Measurements from ENCODE around the gene PTX3. TPM values are rescaled to one million over a fixed set of nuclear protein-coding genes. Genes with fewer than 3 reads are reported as not detected.
A peak's percentile ranks its signal among the peaks of the same experiment; 100 is the strongest.

Gene PTX3
- total and polyA plus RNA-seq, 10 of the 15 experiments (the other 5 are each of a cell fraction or from before 2014, with no cell fraction given) = 0.03 to 0.11 (median 0.06) TPM; not detected in 7

GRCh38 chr3:157398598-157398997 lies 38.1 kb upstream of the PTX3 start:
- ChIA-PET CTCF (no interaction called here), RAD21 (ENCODE audit: unreplicated experiment) (no interaction called here)

GRCh38 chr3:157404381-157404780 lies 32.3 kb upstream of the PTX3 start:
- ChIA-PET RAD21 (ENCODE audit: unreplicated experiment) (no interaction called here), POLR2A (no interaction called here), SMC1A (ENCODE audit: uncharacterized antibody, unreplicated experiment) (no interaction called here), CTCF (no interaction called here)
- Histone ChIP-seq H3K4me1 (ENCODE audit: control insufficient read depth, insufficient read depth, low read length) (no peaks in the 10 kb centered on the region), H3K79me2 (ENCODE audit: control insufficient read depth, insufficient read depth, low read length) (no peaks in the 10 kb centered on the region), H3K9ac (ENCODE audit: control insufficient read depth, insufficient read depth, low read length) (no peak overlapping the region), H3K27ac (ENCODE audit: control insufficient read depth, insufficient read depth) (no peak overlapping the region), H3K27me3 (replicated peaks in 1 of 2; ENCODE audit: control insufficient read depth in 2 of 2, insufficient read depth in 2 of 2, low read length in 1 of 2) (no peaks in the 10 kb centered on the region), H3K36me3 (ENCODE audit: control insufficient read depth in 2 of 2, insufficient read depth in 2 of 2, low read length in 1 of 2) (no peaks in the 10 kb centered on the region), H3K4me2 (ENCODE audit: control insufficient read depth, insufficient read depth) (no peak overlapping the region), H4K20me1 (ENCODE audit: control insufficient read depth, insufficient read depth) (no peaks in the 10 kb centered on the region), H2AFZ (ENCODE audit: control insufficient read depth, low read depth, low read length) (no peak overlapping the region), H3K9me3 (replicated peaks; ENCODE audit: control insufficient read depth, insufficient read depth, low read length) (no peaks in the 10 kb centered on the region), H3K4me3 (no peak overlapping the region)
- FAIRE-seq (no peak), DNase-seq (ENCODE audit: low read depth, low spot score) (no peak), ATAC-seq (no peak)
- WGBS (ENCODE audit: insufficient coverage, insufficient replicate concordance, low lambda C conversion rate, missing lambda C conversion rate) = 0% methylated on average over 1 of the region's 1 CpG
- no peak for TF ChIP-seq PAX8 (IDR thresholded peaks at IDR 0.05)
- TF ChIP-seq ZNF207 (IDR thresholded peaks at IDR 0.05; ENCODE audit: borderline replicate concordance) = no peak
- TF ChIP-seq CTCF (IDR thresholded peaks at IDR 0.05 in 2 of 3, conservative IDR thresholded peaks at IDR 0.05 in 1 of 3; ENCODE audit: control insufficient read depth in 2 of 3, extremely low read depth in 1 of 3, insufficient read depth in 1 of 3, low read depth in 3 of 3, low read length in 3 of 3) = no peak
- no peak for TF ChIP-seq SIN3A (IDR thresholded peaks at IDR 0.05; ENCODE audit: low read depth, low read length)
- no peak for TF ChIP-seq ZNF592 (IDR thresholded peaks at IDR 0.05)
- TF ChIP-seq ZNF622 (IDR thresholded peaks at IDR 0.05) = no peak
- TF ChIP-seq SPI1 (IDR thresholded peaks at IDR 0.05; ENCODE audit: borderline replicate concordance, insufficient read depth, low read depth, low read length) = no peak
- TF ChIP-seq RB1 (IDR thresholded peaks at IDR 0.05; ENCODE audit: borderline replicate concordance) = no peak
- no peak for TF ChIP-seq ZNF384 (IDR thresholded peaks at IDR 0.05; ENCODE audit: borderline replicate concordance, low read depth, low read length)
- TF ChIP-seq HDAC6 (IDR thresholded peaks at IDR 0.05; ENCODE audit: unreplicated experiment) = no peak
- TF ChIP-seq MEF2A (IDR thresholded peaks at IDR 0.05; ENCODE audit: insufficient read depth, low read depth, low read length) = no peak
- BruUV-seq (replicated peaks) = no TSS peak
- intact Hi-C loops (cut with micrococcal nuclease; ENCODE audit: unreplicated experiment) (no loop called here), in situ Hi-C loops (cut with MboI) (no loop called here)

More at GRCh38 chr3:157398598-157398997, 38.1 kb upstream of the PTX3 start:
- ChIA-PET SMC1A (ENCODE audit: uncharacterized antibody, unreplicated experiment) (no interaction called here), POLR2A (no interaction called here)
- H3K9ac ChIP-seq (ENCODE audit: control insufficient read depth, insufficient read depth, low read length) = no peak overlapping the region
- H3K9me3 ChIP-seq (replicated peaks; ENCODE audit: control insufficient read depth, insufficient read depth, low read length) = no peaks in the 10 kb centered on the region
- H3K36me3 ChIP-seq (ENCODE audit: control insufficient read depth in 2 of 2, insufficient read depth in 2 of 2, low read length in 1 of 2) = no peaks in the 10 kb centered on the region
- H3K4me1 ChIP-seq (ENCODE audit: control insufficient read depth, insufficient read depth, low read length) = no peaks in the 10 kb centered on the region
- no TSS peak for BruUV-seq (replicated peaks)
- no peak overlapping the region for H2AFZ ChIP-seq (ENCODE audit: control insufficient read depth, low read depth, low read length)
- in situ Hi-C loops (cut with MboI) = no loop called here
- no peaks in the 10 kb centered on the region for H4K20me1 ChIP-seq (ENCODE audit: control insufficient read depth, insufficient read depth)
- FAIRE-seq (no peak), ATAC-seq (peak; percentile 41; the same call in 2 of the 3 replicates), DNase-seq (ENCODE audit: low read depth, low spot score) (no peak)
- TF ChIP-seq SP1 (IDR thresholded peaks at IDR 0.05; ENCODE audit: low read depth, low read length) = no peak
- TF ChIP-seq MTA3 (IDR thresholded peaks at IDR 0.05; ENCODE audit: borderline replicate concordance, low read length) = no peak
- TF ChIP-seq TCF12 (IDR thresholded peaks at IDR 0.05; ENCODE audit: low read depth, low read length) = no peak
- H3K4me2 ChIP-seq (ENCODE audit: control insufficient read depth, insufficient read depth) = no peak overlapping the region
- H3K4me3 ChIP-seq = no peak overlapping the region
- intact Hi-C loops (cut with micrococcal nuclease; ENCODE audit: unreplicated experiment) = no loop called here
- no peak overlapping the region for H3K27ac ChIP-seq (ENCODE audit: control insufficient read depth, insufficient read depth)
- no peaks in the 10 kb centered on the region for H3K27me3 ChIP-seq (replicated peaks in 1 of 2; ENCODE audit: control insufficient read depth in 2 of 2, insufficient read depth in 2 of 2, low read length in 1 of 2)
- 22% methylated on average over 3 of the region's 3 CpGs for WGBS (ENCODE audit: insufficient coverage, insufficient replicate concordance, low lambda C conversion rate, missing lambda C conversion rate)
- H3K79me2 ChIP-seq (ENCODE audit: control insufficient read depth, insufficient read depth, low read length) = no peaks in the 10 kb centered on the region
